ENCODE data around the gene PPP1CC.

DNA sequence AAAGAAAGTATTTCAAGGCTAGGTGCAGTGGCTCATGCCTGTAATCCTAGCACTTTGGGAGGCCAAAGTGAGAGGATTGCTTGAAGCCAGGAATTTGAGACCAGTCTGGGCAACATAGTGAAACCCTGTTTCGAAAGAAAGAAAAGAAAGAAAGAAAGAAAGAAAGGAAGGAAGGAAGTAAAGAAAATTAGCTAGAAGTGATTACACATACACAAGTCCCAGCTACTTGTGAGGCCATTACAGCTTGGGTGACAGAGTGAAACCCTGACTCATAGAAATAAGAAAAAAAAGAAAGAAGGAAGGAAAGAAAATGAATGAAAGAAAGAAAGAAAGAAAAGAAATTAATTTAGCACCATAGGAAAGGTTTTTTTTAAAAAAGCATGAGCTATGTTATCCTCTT, 33.3 kb upstream of the PPP1CC start:
- TF ChIP-seq, protein P1, sequence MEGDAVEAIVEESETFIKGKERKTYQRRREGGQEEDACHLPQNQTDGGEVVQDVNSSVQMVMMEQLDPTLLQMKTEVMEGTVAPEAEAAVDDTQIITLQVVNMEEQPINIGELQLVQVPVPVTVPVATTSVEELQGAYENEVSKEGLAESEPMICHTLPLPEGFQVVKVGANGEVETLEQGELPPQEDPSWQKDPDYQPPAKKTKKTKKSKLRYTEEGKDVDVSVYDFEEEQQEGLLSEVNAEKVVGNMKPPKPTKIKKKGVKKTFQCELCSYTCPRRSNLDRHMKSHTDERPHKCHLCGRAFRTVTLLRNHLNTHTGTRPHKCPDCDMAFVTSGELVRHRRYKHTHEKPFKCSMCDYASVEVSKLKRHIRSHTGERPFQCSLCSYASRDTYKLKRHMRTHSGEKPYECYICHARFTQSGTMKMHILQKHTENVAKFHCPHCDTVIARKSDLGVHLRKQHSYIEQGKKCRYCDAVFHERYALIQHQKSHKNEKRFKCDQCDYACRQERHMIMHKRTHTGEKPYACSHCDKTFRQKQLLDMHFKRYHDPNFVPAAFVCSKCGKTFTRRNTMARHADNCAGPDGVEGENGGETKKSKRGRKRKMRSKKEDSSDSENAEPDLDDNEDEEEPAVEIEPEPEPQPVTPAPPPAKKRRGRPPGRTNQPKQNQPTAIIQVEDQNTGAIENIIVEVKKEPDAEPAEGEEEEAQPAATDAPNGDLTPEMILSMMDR (IDR thresholded peaks at IDR 0.05) = no peak
- TF ChIP-seq POLR2A (IDR thresholded peaks at IDR 0.05) = no peak
